ENCODE results near the gene RSRC2.
"Not testable (repeated sequence)": the region's sequence is repeated elsewhere in the genome, so short reads cannot be mapped to it uniquely, and the experiment has no call there.

Gene RSRC2

GRCh38 chr12:122481861-122482260 is 44.9 kb downstream of the RSRC2 start:
- Mint-ChIP-seq H3K4me3 (no peak overlapping the region), H3K27ac (no peak overlapping the region), H3K27me3 (ENCODE audit: low read depth, poor library complexity) (no peaks in the 10 kb centered on the region), H3K4me1 (no peaks in the 10 kb centered on the region), H3K36me3 (ENCODE audit: low read depth) (peaks cover 77% of the 10 kb centered on the region), H3K9me3 (no peaks in the 10 kb centered on the region)
- no peak for TF ChIP-seq CTCF (IDR thresholded peaks at IDR 0.05)
- DNase-seq, result no peak

GRCh38 chr12:122480753-122481152 is 46.0 kb downstream of the RSRC2 start:
- Mint-ChIP-seq H3K9me3 (no peaks in the 10 kb centered on the region), H3K27me3 (ENCODE audit: low read depth, poor library complexity) (no peaks in the 10 kb centered on the region), H3K4me1 (no peaks in the 10 kb centered on the region), H3K4me3 (no peak overlapping the region), H3K36me3 (ENCODE audit: low read depth) (peaks cover 77% of the 10 kb centered on the region), H3K27ac (no peak overlapping the region)
- no peak for TF ChIP-seq CTCF (IDR thresholded peaks at IDR 0.05)
- no peak for DNase-seq

- H3K27me3 Mint-ChIP-seq (ENCODE audit: low read depth, poor library complexity), result no peaks in the 10 kb centered on the region
- peak overlapping the region; percentile 75 for H3K27ac Mint-ChIP-seq
- H3K36me3 Mint-ChIP-seq (ENCODE audit: low read depth), result peaks cover 57% of the 10 kb centered on the region
- no peak for TF ChIP-seq CTCF (IDR thresholded peaks at IDR 0.05)
- H3K9me3 Mint-ChIP-seq, result no peaks in the 10 kb centered on the region
- H3K4me3 Mint-ChIP-seq, result no peak overlapping the region
- H3K4me1 Mint-ChIP-seq, result peaks cover 5% of the 10 kb centered on the region
- DNase-seq, result no peak
These were observed 52.4 kb downstream of the RSRC2 start for GRCh38 chr12:122474324-122474716.

- Mint-ChIP-seq H3K4me1 (peaks cover 5% of the 10 kb centered on the region), H3K9me3 (no peaks in the 10 kb centered on the region), H3K27ac (peak overlapping the region; percentile 90), H3K27me3 (ENCODE audit: low read depth, poor library complexity) (no peaks in the 10 kb centered on the region), H3K36me3 (ENCODE audit: low read depth) (peaks cover 53% of the 10 kb centered on the region), H3K4me3 (no peak overlapping the region)
- TF ChIP-seq CTCF (IDR thresholded peaks at IDR 0.05), result no peak
- DNase-seq, result no peak
These were observed 53.0 kb downstream of the RSRC2 start for GRCh38 chr12:122473543-122474323.

GRCh38 chr12:122471324-122472226 is 55.2 kb downstream of the RSRC2 start:
- Mint-ChIP-seq H3K4me3 (no peak overlapping the region), H3K27ac (peak overlapping the region; percentile 33), H3K9me3 (peaks cover 3% of the 10 kb centered on the region), H3K4me1 (peaks cover 5% of the 10 kb centered on the region), H3K36me3 (ENCODE audit: low read depth) (peaks cover 35% of the 10 kb centered on the region), H3K27me3 (ENCODE audit: low read depth, poor library complexity) (no peaks in the 10 kb centered on the region)
- peak; percentile 83 for TF ChIP-seq CTCF (IDR thresholded peaks at IDR 0.05)
- no peak for DNase-seq

- H3K9me3 Mint-ChIP-seq; H3K4me3 Mint-ChIP-seq; H3K4me1 Mint-ChIP-seq; DNase-seq; H3K27ac Mint-ChIP-seq; H3K27me3 Mint-ChIP-seq (ENCODE audit: low read depth, poor library complexity): not testable (repeated sequence)
- H3K36me3 Mint-ChIP-seq (ENCODE audit: low read depth), result peaks cover 25% of the 10 kb centered on the region
These were observed 56.2 kb downstream of the RSRC2 start for GRCh38 chr12:122470576-122470975.

GRCh38 chr12:122469856-122470255 is 56.9 kb downstream of the RSRC2 start:
- H3K27ac Mint-ChIP-seq, result peak overlapping the region; percentile 56
- not testable (repeated sequence) for H3K27me3 Mint-ChIP-seq (ENCODE audit: low read depth, poor library complexity); H3K4me3 Mint-ChIP-seq; H3K9me3 Mint-ChIP-seq; DNase-seq; H3K4me1 Mint-ChIP-seq
- peaks cover 19% of the 10 kb centered on the region for H3K36me3 Mint-ChIP-seq (ENCODE audit: low read depth)
